Left kidney (tissue), 2 donors: Measurements from ENCODE around the gene GRB10. TPM values are rescaled to one million over a fixed set of nuclear protein-coding genes. Genes with fewer than 3 reads are reported as not detected.
"Not testable (repeated sequence)": the region's sequence is repeated elsewhere in the genome, so short reads cannot be mapped to it uniquely, and the experiment has no call there.

Experiments used
- DNase-seq: peaks from one replicate; pipeline ENCODE4 v3.0.0-alpha.2; 2013
- polyA plus RNA-seq: library from polyadenylated mRNA; unstranded; fragments of 120-200 nt; gene quantifications from one replicate; pipeline ENCODE4 v1.2.1, GENCODE V29; 2013; ENCODE audit not compliant: insufficient read length

Gene GRB10
- polyA plus RNA-seq, 1 donor, result 45.6 TPM

GRCh38 chr7:50582271-50582670 lies 200.4 kb downstream of the GRB10 start:
- not testable (repeated sequence) for DNase-seq

- not testable (repeated sequence) for DNase-seq
Measured at GRCh38 chr7:50580666-50581065, 202.0 kb downstream of the GRB10 start.

DNA sequence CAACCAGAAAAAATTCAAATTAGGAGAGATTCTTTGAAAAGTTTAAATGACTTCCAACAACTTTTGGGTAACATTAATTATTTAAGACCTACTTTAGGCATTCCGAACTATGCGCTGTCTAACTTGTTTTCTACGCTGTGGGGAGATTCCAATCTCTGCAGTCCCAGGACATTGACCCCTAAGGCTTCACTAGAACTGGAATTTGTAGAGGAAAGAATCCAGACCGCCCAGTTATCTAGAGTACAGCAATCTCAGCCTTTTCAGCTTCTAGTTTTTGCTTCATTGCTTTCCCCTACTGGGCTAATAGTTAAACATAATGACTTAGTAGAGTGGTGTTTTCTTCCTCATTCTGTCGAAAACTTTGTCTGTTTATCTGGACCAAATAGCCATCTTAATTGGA lies 202.6 kb downstream of the GRB10 start:
- DNase-seq, result no peak

- DNase-seq, result not testable (repeated sequence)
Measured at GRCh38 chr7:50578105-50578504, 204.6 kb downstream of the GRB10 start.

- no peak for DNase-seq
Measured at GRCh38 chr7:50577569-50577968, 205.1 kb downstream of the GRB10 start.

GRCh38 chr7:50576388-50576787 lies 206.3 kb downstream of the GRB10 start:
- DNase-seq, result not testable (repeated sequence)

DNA sequence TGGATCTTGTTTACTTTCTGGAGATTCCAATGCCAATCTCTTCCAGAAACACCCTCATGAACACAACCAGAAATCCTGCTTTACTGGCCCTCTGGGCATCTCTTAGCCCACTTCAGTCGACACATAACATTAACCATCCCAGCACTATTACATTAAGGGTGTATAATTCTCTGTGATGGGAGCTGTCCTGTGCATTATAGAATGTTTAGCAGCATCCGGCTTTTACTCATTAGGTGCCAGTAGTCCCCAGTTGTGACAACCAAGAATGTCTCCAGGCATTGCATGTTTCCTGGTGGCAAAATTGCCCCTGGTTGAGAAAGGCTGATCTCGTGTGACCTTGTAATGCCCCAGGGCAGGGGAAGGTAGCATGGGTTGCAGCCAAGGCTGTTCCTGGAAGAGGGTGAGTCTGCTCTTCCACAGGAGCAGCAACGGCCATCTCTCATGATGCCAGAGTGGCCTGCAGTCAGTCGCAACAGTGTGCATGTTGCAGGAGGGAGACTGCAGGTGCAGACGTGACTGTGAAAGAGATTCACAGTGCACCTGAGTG lies 214.9 kb downstream of the GRB10 start:
- DNase-seq, result no peak

DNA sequence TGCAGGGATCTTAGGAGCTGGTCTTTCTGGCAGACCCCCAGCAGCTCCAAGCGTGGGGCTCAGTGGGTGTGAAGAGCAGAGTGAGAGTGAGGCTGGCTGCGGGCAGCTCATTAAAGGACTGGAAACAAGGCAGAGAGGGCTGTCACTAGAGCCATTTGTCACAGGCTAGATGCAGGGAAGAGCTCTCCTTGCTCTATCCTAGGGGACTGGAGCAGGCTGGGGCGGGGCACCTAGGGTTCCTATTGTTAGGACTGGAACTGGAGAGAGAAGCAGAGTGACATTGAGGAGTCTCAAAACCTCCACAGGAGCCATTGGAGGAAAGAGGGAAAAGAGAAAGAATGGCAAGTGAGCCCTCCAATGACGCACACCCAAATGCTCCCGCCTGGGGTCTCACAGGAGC lies 216.7 kb downstream of the GRB10 start:
- no peak for DNase-seq

GRCh38 chr7:50565559-50565916 lies 217.2 kb downstream of the GRB10 start:
- no peak for DNase-seq

- DNase-seq, result peak; percentile 53
Measured at GRCh38 chr7:50564640-50565558, 217.8 kb downstream of the GRB10 start, which contains the start of gene DDC. Gene DDC, minus strand, starts transcription at chr7:50565405. Its CDS starts 21,320 bp downstream, at chr7:50544085.

DNA sequence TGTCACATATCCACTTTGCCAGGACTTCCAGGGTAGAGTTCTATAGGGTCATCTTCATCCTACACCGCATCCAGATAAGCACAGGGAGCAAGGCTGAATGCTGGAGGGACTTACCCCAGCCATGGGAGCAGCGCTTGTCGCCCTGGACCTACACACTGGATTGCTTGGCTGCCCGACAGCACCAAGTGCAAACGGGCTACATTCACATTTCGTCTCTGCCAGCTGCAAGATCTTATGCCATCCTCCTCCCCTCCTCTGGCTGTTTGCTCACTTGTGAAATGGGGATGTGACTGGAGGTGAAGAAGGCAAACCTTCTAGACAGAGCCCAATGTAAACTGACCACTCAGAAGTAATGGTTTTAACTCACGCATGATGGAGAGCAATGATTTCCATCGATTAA lies 218.5 kb downstream of the GRB10 start:
- no peak for DNase-seq

- DNase-seq, result no peak
Measured at GRCh38 chr7:50562136-50562535, 220.6 kb downstream of the GRB10 start.

- DNase-seq, result no peak
Measured at GRCh38 chr7:50560865-50561351, 221.8 kb downstream of the GRB10 start.

DNA sequence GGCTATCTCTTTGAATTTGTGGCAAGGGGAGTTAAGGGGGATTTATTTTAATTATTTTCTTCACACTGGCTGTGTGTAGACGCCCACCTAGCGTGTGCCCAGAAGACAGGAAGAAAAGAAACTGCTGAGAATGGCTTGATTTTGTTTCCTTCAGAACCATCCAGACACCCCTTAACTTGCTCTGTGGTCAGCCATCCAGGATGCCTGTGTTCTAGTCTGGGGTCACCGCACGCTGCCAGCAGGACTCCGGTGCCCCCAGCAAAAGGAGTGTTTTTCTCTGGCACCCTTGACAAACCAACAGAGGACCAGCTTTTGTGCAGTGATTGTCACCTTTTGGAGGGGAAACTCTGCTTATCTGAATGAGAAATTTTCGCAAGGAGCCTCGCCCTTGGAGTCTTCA lies 222.8 kb downstream of the GRB10 start:
- no peak for DNase-seq

DNA sequence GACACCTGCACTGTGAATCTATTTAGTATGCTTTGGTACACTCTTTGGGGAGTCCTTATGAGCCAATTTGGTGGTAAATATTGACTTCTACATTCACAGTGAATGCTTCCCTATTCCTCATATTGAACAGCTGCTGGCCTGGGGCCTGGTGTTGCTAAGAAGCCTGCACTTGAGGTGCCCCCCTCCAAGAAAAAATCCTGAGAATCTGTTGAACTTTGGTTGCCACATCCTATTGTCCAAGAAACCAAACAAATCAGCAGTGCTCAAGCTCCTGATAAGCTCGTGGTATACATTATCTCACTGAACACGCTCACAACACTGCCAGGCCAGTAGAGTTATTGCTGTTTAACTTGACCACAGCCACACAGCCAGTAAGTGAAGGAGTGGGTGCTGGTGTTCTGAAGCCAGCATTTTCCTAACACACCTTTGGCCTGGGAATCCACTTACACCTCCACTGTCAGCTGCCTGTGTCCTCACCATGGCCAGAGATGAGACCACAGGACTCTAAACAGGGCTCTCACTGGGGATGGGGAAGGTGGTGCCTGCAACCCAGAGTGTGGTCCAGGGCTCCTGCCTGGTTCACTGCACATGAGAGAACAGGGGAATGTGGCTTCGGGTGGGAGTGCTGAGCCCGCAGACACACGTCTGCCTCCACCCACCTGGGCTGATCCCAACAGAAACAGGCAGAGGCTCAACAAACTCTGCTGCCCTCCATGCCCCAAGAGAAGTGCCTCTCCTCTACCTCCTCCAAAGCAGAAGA lies 224.2 kb downstream of the GRB10 start:
- DNase-seq, result no peak

DNA sequence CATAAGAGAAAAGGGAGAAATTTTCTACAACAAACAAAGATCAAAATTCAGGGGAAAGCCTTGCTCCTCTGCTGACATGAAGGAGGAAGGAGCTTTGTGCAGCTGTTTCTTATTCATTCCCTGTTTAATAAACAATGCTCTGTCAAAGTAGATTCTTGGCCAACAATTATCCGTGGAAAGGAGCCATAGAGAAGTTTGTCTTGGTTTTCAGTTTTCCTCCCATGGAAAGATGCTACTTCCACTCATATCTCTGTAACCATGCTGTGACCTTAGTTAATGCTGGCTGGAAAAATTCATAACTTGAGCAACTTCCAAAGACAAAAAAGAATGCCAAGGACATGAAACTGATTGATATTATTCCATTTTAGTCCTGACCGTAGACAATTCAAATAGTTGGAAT lies 225.6 kb downstream of the GRB10 start:
- no peak for DNase-seq

DNA sequence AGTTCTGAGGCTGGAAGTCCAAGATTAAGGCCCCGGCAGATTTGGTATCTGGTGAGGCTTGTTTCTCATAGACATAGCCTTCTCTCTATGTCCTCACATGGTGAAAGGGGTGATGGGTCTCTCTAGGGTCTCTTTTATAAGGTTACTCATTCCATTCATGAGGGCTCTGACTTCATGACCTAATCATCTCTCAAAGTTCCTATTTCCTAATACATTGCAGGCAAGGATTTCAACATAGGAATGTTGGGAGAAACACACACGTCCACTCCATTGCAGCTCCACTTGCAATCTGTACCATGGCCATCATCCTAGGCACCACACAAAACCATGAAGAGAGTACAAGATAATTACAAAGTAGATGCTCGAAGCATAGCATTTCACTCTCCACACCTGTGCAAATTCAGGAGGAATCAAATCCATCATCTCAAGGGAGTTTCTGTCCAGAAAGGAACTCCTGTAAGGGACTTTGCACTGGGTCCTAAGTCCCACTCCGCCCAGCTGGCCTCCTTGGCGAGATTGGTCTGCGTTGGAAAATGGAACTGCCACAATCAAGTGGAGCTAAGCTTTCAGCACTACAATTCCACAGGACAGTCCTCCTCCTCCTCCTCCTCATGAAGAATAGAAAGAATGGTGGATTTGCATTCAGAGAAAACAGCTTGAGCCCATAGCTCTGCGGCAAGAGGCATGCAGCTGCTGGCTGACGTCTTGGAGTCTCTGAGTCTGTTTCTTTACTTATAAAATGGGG lies 226.3 kb downstream of the GRB10 start:
- no peak for DNase-seq

- DNase-seq, result no peak
Measured at GRCh38 chr7:50555594-50556140, 227.0 kb downstream of the GRB10 start.

DNA sequence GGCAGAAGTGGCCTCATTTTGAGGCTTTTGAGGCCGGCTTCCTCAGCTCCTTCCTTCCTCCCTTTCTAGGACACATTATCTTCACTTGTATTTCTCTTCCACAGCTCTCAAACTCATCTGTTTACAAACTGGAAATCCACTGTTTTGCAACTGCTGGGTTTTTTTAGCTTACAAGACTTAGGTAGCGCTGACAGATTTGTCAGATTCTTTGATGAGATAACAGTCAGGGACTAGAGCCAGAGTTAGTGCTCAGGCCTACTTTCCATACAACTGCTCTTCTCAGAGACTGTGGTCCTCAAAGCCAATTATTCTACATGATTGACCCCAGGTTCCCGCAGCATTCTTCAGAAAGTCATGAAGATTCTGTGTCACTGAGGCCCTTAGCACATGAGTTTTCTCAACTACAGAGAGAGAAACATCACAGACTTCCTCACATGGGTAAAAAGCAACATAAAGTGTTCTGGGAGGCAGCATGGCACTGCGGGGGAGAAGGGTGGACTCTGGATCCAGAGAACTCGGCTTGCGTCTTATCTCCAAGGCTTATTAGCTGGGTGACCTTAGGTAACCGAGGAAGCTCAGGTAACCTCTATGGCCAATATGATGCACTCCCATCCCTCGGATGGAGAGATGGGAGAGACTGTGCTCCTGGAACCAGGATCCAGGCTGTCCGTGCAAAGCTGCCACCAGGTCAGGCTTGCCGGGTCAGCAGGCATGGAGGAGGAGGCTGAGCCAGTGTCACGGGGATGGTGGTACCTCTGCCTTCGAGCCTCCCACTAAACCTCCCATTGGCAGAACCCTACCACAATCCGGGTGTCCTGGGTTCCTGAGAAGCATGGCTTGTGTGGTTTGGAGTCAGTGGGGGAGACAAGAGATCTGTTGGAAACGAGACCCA lies 228.0 kb downstream of the GRB10 start:
- DNase-seq, result no peak

DNA sequence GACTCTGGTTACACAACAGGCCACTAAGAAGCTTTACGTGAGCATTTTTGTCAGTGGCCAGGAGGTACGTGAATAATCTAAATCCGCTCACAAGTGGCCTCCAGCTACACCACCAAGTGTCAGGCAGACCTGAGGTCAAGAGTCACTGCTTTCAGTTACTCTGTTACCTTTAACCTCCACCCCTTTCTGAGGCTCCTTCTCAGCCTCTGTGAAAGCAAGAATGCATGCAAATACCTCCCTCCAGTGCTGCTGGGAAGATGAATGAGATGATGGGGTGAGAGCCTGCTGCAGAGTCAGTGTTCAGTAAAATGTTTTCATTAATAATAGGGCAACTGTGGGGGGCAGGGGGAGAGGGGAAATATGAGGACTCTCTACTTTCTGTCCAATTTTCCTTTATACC lies 228.7 kb downstream of the GRB10 start:
- no peak for DNase-seq

DNA sequence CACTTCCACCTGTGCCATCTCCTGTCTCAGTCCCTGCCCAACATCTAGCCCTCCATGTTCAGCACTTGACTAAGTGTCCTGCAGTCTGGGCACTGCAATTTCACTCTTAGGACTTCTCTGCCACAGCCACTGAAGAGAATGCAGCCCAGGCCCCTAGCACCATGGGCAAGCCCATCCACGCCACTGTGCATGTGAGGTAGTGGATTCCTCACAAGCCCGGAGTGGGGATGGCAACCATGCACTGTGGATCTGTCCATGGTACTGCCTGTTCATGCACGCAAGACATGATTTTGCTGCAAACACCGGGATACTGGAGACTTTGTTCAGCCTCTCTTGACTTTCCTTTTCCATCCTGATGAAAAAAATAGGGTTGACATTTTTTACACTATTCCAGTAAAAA lies 229.8 kb downstream of the GRB10 start:
- DNase-seq, result peak; percentile 57
